ENCODE data around the gene DVL2.

Gene DVL2

DNA sequence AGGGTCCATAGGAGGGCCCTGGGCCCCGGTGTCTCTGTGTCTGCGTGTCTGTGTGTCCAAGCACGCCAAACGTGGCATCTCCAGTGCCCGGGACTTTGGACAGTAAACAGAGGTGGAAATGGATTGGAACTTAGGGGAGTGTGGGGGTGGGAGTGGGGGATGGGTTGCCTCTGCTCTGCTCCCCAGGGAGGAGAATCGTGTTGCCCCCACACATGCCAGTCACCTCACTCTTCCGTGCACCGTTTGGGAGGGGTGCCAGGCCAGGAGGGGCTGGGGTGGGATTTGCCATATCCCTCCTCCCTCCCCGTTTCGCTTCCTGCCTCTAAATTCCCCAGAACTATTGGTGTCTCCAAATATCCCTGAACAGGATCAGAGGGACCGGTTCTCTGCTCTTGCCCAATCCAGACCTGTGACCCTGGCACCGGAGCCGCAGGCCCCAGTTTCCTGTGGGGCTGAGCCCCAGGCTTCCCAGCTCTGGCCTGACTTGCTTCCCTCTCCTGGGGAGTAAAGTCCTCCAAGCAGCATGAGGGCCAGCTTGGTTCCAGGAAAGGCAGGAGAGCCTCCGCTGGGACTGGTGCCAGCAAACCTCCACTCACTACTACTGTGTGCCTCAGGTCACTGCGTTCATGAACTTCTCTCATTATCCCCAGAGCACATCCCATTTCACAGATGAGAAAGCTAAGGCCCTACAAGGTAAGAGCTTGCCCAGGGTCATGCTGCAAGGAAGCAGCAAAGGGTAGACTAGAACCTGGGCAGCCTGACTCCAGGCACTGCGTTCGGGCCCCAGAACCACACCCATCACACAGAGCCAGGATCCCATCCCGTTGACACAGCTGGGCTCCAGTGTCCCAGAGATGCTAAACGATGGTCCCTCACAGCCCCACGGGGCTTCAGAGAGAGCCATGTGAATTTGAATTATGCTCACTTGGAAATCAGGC is 54.7 kb downstream of the DVL2 start, which contains the start of gene ASGR1:
Gene ASGR1 (minus strand): TSS at position 54 of the 938 bp plus-strand sequence. CDS start 807 bp downstream, outside the sequence.
- Histone ChIP-seq H3K27me3 (replicated peaks in 2 of 5; ENCODE audit: control insufficient read depth in 4 of 5, insufficient read depth in 5 of 5, low read length in 4 of 5) (no peaks in the 10 kb centered on the region), H3K4me3 (ENCODE audit: control insufficient read depth in 1 of 7, extremely low read depth in 1 of 7, insufficient read depth in 4 of 7, low read depth in 2 of 7, low read length in 6 of 7) (peak within 1 kb of the TSS; percentile 18 to 90 (median 70)), H3K36me3 (ENCODE audit: control insufficient read depth in 4 of 4, insufficient read depth in 4 of 4, low read length in 3 of 4) (no peaks in the 10 kb centered on the region), H3K4me1 (ENCODE audit: control extremely low read depth in 1 of 4, control insufficient read depth in 4 of 4, insufficient read depth in 4 of 4, low read length in 3 of 4) (peaks cover 0 to 31% (median 26%) of the 10 kb centered on the region in 4 experiments), H3K27ac (ENCODE audit: insufficient read depth in 1 of 2, low read depth in 1 of 2, low read length in 2 of 2, poor library complexity in 1 of 2, severe bottlenecking in 2 of 2) (no peak within 1 kb of the TSS), H3K9me3 (ENCODE audit: control extremely low read depth in 1 of 5, control insufficient read depth in 4 of 5, insufficient read depth in 2 of 5, low read depth in 1 of 5, low read length in 4 of 5) (no peaks in the 10 kb centered on the region)
- ChIA-PET CTCF (interaction anchor here (0.7 to 3.5 kb wide), 6 partner anchors 10 to 132 kb away, joined by 3 to 44 read pairs (median 4); no protein-coding TSS in a partner anchor), POLR2A (no interaction called here)
- 90% methylated on average over 12 of the region's 20 CpGs for WGBS (ENCODE audit: insufficient coverage)
- DNase-seq = no peak

DNA sequence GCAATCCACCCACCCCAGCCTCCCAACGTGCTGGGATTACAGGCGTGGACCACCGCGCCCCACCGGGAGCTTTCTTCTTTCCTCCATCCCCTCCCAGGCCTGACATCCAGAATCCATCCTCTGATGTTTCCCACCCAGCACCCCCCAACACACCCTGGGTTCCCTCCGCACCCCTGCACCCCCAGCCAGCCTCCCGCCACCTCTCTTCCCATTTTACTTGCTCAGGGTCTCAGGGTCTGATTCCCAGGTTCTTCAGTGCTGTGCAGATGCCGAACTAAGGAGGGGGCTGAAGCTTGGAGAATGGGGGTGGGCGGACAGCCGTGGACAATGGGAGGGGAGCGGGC is 55.4 kb downstream of the DVL2 start:
- Histone ChIP-seq H3K36me3 (ENCODE audit: control insufficient read depth in 4 of 4, insufficient read depth in 4 of 4, low read length in 3 of 4) (no peaks in the 10 kb centered on the region), H3K27me3 (replicated peaks in 2 of 5; ENCODE audit: control insufficient read depth in 4 of 5, insufficient read depth in 5 of 5, low read length in 4 of 5) (no peaks in the 10 kb centered on the region), H3K4me1 (ENCODE audit: control extremely low read depth in 1 of 4, control insufficient read depth in 4 of 4, insufficient read depth in 4 of 4, low read length in 3 of 4) (peaks cover 0 to 34% (median 28%) of the 10 kb centered on the region in 4 experiments), H3K9me3 (ENCODE audit: control extremely low read depth in 1 of 5, control insufficient read depth in 4 of 5, insufficient read depth in 2 of 5, low read depth in 1 of 5, low read length in 4 of 5) (no peaks in the 10 kb centered on the region), H3K27ac (ENCODE audit: insufficient read depth in 1 of 2, low read depth in 1 of 2, low read length in 2 of 2, poor library complexity in 1 of 2, severe bottlenecking in 2 of 2) (no peak overlapping the region), H3K4me3 (ENCODE audit: control insufficient read depth in 1 of 7, extremely low read depth in 1 of 7, insufficient read depth in 4 of 7, low read depth in 2 of 7, low read length in 6 of 7) (no peak overlapping the region)
- 97% methylated on average over 9 of the region's 11 CpGs for WGBS (ENCODE audit: insufficient coverage)
- no peak for DNase-seq
- ChIA-PET POLR2A (no interaction called here), CTCF (interaction anchor here (0.7 to 3.5 kb wide), 5 partner anchors 16 to 132 kb away, joined by 3 to 44 read pairs (median 7); no protein-coding TSS in a partner anchor)

DNA sequence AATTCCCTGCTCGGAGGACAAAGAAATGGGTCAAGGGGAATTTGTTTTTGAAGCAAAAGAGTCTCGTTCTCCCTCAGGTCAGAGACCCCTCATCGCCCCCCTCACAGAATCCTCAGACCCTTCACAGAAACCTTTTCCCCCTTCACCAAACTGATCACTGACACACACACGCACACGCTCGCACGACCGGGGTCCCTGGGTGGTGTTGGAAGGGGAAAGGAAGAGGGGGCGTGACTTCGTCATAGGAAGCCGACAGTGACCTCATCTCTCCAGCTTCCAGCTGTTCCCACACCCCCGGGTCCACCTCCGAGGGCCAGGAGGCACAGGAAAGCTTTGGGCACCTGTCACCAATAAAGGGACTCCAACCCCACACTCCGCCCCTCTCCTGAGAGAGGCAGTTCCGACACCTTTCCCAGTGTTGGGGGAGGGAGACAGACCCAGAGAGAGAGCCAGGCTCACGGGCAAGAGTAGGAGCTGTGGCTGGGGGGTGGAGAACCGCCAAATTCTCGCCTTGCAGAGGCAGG is 56.3 kb downstream of the DVL2 start:
- DNase-seq = peak; percentile 31 to 47 (median 46)
- ChIA-PET CTCF (interaction anchor here (0.6 to 3.5 kb wide), 14 partner anchors 10 to 174 kb away, joined by 3 to 44 read pairs (median 6); no protein-coding TSS in a partner anchor), POLR2A (interaction anchor here (0.6 to 1.8 kb wide), 2 partner anchors 61 to 132 kb away, joined by 7 to 8 read pairs; no protein-coding TSS in a partner anchor)
- Histone ChIP-seq H3K27me3 (replicated peaks in 2 of 5; ENCODE audit: control insufficient read depth in 4 of 5, insufficient read depth in 5 of 5, low read length in 4 of 5) (no peaks in the 10 kb centered on the region), H3K9me3 (ENCODE audit: control extremely low read depth in 1 of 5, control insufficient read depth in 4 of 5, insufficient read depth in 2 of 5, low read depth in 1 of 5, low read length in 4 of 5) (no peaks in the 10 kb centered on the region), H3K36me3 (ENCODE audit: control insufficient read depth in 4 of 4, insufficient read depth in 4 of 4, low read length in 3 of 4) (no peaks in the 10 kb centered on the region), H3K4me3 (ENCODE audit: control insufficient read depth in 1 of 7, extremely low read depth in 1 of 7, insufficient read depth in 4 of 7, low read depth in 2 of 7, low read length in 6 of 7) (peak overlapping the region; percentile 24 to 90 (median 70)), H3K4me1 (ENCODE audit: control extremely low read depth in 1 of 4, control insufficient read depth in 4 of 4, insufficient read depth in 4 of 4, low read length in 3 of 4) (peaks cover 0 to 35% (median 28%) of the 10 kb centered on the region in 4 experiments), H3K27ac (ENCODE audit: insufficient read depth in 1 of 2, low read depth in 1 of 2, low read length in 2 of 2, poor library complexity in 1 of 2, severe bottlenecking in 2 of 2) (no peak overlapping the region)
- WGBS (ENCODE audit: insufficient coverage) = 10% methylated on average over 4 of the region's 18 CpGs

DNA sequence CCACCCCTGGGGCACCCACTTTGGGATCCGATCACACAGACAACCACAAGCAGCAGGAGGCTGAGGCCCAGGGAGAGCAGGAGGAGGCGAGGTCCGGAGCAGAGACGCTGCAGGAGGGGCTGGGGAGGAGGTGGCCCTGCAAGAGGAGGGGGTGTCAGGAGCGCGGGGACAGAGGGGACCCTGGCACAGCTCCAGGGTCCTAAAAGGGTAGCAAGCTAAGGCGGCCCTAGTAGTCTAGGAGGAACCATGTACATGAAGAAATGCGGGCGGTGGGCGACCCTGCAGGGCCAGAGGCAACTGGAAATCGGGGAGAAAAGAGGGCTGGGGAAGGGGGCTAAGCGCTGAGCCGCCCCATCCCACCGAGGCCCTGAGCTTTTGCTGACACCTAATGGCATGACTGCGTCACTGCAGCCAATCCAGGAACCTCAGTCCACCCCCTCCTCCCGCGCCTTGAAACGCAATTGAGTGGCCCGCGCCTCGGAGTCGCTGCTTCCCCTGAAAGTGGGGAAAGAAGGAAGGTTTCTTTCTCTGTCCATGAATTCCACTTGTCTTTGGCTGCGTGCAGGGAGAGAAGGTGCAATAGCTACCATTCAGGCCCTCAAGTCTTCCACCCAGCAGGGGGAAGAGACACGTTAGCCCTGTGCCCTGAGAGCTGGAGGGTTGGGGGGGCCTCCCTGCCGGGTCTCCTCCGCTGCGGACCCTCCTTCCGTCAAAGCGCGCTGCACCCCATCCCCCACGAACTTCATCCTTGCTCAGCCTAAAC is 56.9 kb downstream of the DVL2 start:
- POLR2A ChIA-PET = interaction anchor here (0.6 to 1.8 kb wide), 3 partner anchors 47 to 131 kb away, joined by 3 to 8 read pairs (median 7); no protein-coding TSS in a partner anchor
- no peaks in the 10 kb centered on the region for H3K36me3 ChIP-seq (ENCODE audit: control insufficient read depth in 4 of 4, insufficient read depth in 4 of 4, low read length in 3 of 4)
- H3K27ac ChIP-seq (ENCODE audit: insufficient read depth in 1 of 2, low read depth in 1 of 2, low read length in 2 of 2, poor library complexity in 1 of 2, severe bottlenecking in 2 of 2) = no peak overlapping the region
- WGBS (ENCODE audit: insufficient coverage) = 0% methylated on average over 9 of the region's 31 CpGs
- no peaks in the 10 kb centered on the region for H3K27me3 ChIP-seq (replicated peaks in 2 of 5; ENCODE audit: control insufficient read depth in 4 of 5, insufficient read depth in 5 of 5, low read length in 4 of 5)
- CTCF ChIA-PET = interaction anchor here (0.6 to 3.5 kb wide), 18 partner anchors 11 to 334 kb away, joined by 3 to 44 read pairs (median 4); no protein-coding TSS in a partner anchor
- H3K9me3 ChIP-seq (ENCODE audit: control extremely low read depth in 1 of 5, control insufficient read depth in 4 of 5, insufficient read depth in 2 of 5, low read depth in 1 of 5, low read length in 4 of 5) = no peaks in the 10 kb centered on the region
- DNase-seq = peak; percentile 66 to 81 (median 80)
- peak overlapping the region; percentile 24 to 90 (median 70) for H3K4me3 ChIP-seq (ENCODE audit: control insufficient read depth in 1 of 7, extremely low read depth in 1 of 7, insufficient read depth in 4 of 7, low read depth in 2 of 7, low read length in 6 of 7)
- H3K4me1 ChIP-seq (ENCODE audit: control extremely low read depth in 1 of 4, control insufficient read depth in 4 of 4, insufficient read depth in 4 of 4, low read length in 3 of 4) = peaks cover 0 to 35% (median 28%) of the 10 kb centered on the region in 4 experiments

DNA sequence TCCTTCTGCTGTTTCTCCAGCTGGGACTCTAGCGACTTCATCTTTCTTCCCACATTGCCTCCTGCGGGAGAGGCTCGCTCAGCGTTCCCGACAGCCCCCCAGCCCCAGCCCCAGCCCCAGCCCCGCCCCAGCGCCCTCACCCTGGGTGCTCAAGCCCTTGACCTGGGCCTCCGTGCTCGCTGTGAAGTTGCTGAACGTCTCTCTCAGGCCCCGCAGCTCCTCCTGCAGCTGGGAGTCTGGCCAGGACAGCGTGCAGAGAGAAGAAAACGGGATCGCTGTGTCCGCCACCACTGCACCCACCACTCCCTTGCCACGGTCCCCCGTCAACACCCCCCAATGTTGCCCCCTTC is 57.5 kb downstream of the DVL2 start:
- H3K4me1 ChIP-seq (ENCODE audit: control extremely low read depth in 1 of 4, control insufficient read depth in 4 of 4, insufficient read depth in 4 of 4, low read length in 3 of 4) = peaks cover 0 to 35% (median 29%) of the 10 kb centered on the region in 4 experiments
- no peaks in the 10 kb centered on the region for H3K36me3 ChIP-seq (ENCODE audit: control insufficient read depth in 4 of 4, insufficient read depth in 4 of 4, low read length in 3 of 4)
- ChIA-PET CTCF (interaction anchor here (0.7 to 3.5 kb wide), 14 partner anchors 11 to 334 kb away, joined by 3 to 44 read pairs (median 6); no protein-coding TSS in a partner anchor), POLR2A (interaction anchor here (0.9 to 1.8 kb wide), 2 partner anchors 46 to 131 kb away, joined by 3 to 7 read pairs; no protein-coding TSS in a partner anchor)
- H3K9me3 ChIP-seq (ENCODE audit: control extremely low read depth in 1 of 5, control insufficient read depth in 4 of 5, insufficient read depth in 2 of 5, low read depth in 1 of 5, low read length in 4 of 5) = no peaks in the 10 kb centered on the region
- 38% methylated on average over 8 of the region's 17 CpGs for WGBS (ENCODE audit: insufficient coverage)
- no peak for DNase-seq
- H3K4me3 ChIP-seq (ENCODE audit: control insufficient read depth in 1 of 7, extremely low read depth in 1 of 7, insufficient read depth in 4 of 7, low read depth in 2 of 7, low read length in 6 of 7) = peak overlapping the region in 3 of 7 experiments; percentile 21 to 90 (median 78)
- no peak overlapping the region for H3K27ac ChIP-seq (ENCODE audit: insufficient read depth in 1 of 2, low read depth in 1 of 2, low read length in 2 of 2, poor library complexity in 1 of 2, severe bottlenecking in 2 of 2)
- no peaks in the 10 kb centered on the region for H3K27me3 ChIP-seq (replicated peaks in 2 of 5; ENCODE audit: control insufficient read depth in 4 of 5, insufficient read depth in 5 of 5, low read length in 4 of 5)

DNA sequence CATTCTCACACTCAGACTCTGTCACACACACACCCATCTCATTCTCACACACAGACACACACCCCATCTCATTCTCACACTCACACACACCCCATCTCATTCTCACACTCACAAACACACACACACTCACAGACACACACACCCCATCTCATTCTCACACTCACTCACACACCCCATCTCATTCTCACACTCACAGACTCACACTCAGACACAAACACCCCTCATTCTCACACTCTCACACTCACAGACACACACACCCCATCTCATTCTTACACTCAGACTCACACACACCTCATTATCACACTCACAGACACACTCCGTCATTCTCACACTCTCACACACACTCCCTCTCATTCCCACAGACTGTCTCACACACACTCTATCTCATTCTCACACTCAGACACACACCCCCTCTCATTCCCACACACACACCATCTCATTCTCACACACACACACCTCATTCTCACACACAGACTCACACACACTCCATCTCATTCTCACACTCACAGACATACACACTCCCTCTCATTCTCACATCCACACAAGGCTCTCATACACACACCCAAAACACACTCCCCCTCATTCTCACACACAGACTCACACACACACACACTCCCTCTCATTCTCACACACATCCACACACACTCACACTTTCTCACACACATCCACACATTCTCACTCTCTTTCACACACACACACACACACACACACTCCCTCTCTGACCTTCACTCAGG is 58.0 kb downstream of the DVL2 start:
- POLR2A ChIA-PET = interaction anchor here (0.9 to 1.8 kb wide), 2 partner anchors 46 to 130 kb away, joined by 3 to 7 read pairs; no protein-coding TSS in a partner anchor
- 100% methylated on average over 1 of the region's 1 CpG for WGBS (ENCODE audit: insufficient coverage)
- no peaks in the 10 kb centered on the region for H3K27me3 ChIP-seq (replicated peaks in 2 of 5; ENCODE audit: control insufficient read depth in 4 of 5, insufficient read depth in 5 of 5, low read length in 4 of 5)

More for the DNA sequence above, 58.0 kb downstream of the DVL2 start:
- CTCF ChIA-PET = interaction anchor here (1.0 to 3.5 kb wide), 11 partner anchors 11 to 333 kb away, joined by 3 to 44 read pairs (median 8); no protein-coding TSS in a partner anchor
- Histone ChIP-seq H3K9me3 (ENCODE audit: control extremely low read depth in 1 of 5, control insufficient read depth in 4 of 5, insufficient read depth in 2 of 5, low read depth in 1 of 5, low read length in 4 of 5) (no peaks in the 10 kb centered on the region), H3K4me1 (ENCODE audit: control extremely low read depth in 1 of 4, control insufficient read depth in 4 of 4, insufficient read depth in 4 of 4, low read length in 3 of 4) (peaks cover 0 to 38% (median 33%) of the 10 kb centered on the region in 4 experiments), H3K4me3 (ENCODE audit: control insufficient read depth in 1 of 7, extremely low read depth in 1 of 7, insufficient read depth in 4 of 7, low read depth in 2 of 7, low read length in 6 of 7) (no peak overlapping the region), H3K36me3 (ENCODE audit: control insufficient read depth in 4 of 4, insufficient read depth in 4 of 4, low read length in 3 of 4) (no peaks in the 10 kb centered on the region), H3K27ac (ENCODE audit: insufficient read depth in 1 of 2, low read depth in 1 of 2, low read length in 2 of 2, poor library complexity in 1 of 2, severe bottlenecking in 2 of 2) (no peak overlapping the region)
- DNase-seq = no peak

Measured in common myeloid progenitor, CD34-positive (primary cell).